SK-N-MC (cell line): Measurements from ENCODE around the gene BTNL3.

Source experiments
- DNase-seq: peaks from one replicate; pipeline ENCODE4 v3.0.0-alpha.2; 2011; ENCODE audit warnings: low read depth, low spot score
- H3K27ac ChIP-seq: fragments of 200-600 bp; sonication (generic); 2 replicates; pipeline ENCODE4 v1.5.1; 2016; ENCODE audit warnings: mixed run types
- H3K36me3 ChIP-seq: fragments of 200-600 bp; sonication (generic); 2 replicates; pipeline ENCODE4 v1.6.1; 2017; ENCODE audit warnings: antibody characterized with exemption, low read length, mixed read lengths; ENCODE audit not compliant: insufficient read depth
- H3K4me3 ChIP-seq: fragments of 200-600 bp; sonication (generic); 2 replicates; pipeline ENCODE4 v1.5.1; 2016
- H3K9ac ChIP-seq: fragments of 200-600 bp; sonication (generic); 2 replicates; pipeline ENCODE4 v1.8.0; 2017; ENCODE audit warnings: mixed run types, mixed read lengths; ENCODE audit not compliant: insufficient read length
- H3K9me3 ChIP-seq: fragments of 200-600 bp; sonication (generic); 2 replicates; pipeline ENCODE4 v1.6.1; 2017; ENCODE audit warnings: low read depth, mild to moderate bottlenecking, antibody characterized with exemption, low read length, moderate library complexity, mixed read lengths
- EZH2 ChIP-seq: fragments of 200-600 bp; sonication (generic); IDR thresholded peaks from one replicate; pipeline ENCODE4 v1.6.1; 2017; ENCODE audit warnings: antibody characterized with exemption
- FOXP2 ChIP-seq: optimal IDR thresholded peaks from 2 replicates; pipeline ENCODE3; 2011; ENCODE audit warnings: mild to moderate bottlenecking, moderate library complexity; ENCODE audit not compliant: insufficient read depth; ENCODE audit errors: extremely low read length, control extremely low read depth
- POLR2AphosphoS5 ChIP-seq: IDR thresholded peaks from 2 replicates; pipeline ENCODE4 v1.6.1; 2012; ENCODE audit warnings: mild to moderate bottlenecking, low read depth, low read length, borderline replicate concordance

The BTNL3 gene

DNA sequence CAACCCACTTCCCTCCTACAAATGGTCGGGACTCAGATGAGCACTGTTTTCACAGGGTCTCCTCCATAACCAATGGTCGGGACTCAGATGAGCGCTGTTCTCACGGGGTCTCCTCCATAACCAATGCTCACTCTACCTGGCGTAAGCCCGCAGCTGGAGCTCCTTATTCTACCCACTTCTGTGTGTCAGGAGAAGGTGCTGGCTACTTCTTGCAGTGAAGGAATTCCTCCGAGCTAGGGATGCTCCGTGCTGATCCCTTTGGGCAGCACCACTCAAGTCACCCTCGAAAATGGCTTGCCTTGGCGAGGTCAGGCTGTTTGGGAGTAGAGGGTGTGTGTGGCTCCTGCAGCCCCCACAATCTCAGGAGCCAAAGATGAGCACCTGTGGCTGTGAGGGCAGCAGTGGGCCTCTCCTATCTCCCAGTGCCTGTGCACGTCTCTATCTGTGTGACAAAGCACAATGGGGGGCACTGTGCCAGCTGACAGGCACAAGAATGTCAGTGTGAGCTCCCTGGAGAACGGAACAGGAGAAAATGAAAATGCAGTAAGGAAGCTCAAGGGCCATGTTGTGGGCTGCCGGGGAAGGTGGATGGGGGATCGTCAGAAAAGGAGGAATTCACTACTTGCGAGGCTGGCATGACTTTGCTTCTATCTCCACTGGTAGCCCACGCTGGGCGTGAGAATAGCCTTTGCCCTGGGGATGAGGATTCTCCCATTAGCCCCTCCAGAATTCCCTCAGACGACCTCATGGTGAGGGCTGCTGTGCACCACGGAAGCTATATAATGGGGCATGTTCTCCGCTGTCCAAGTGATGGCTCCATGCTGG lies 47.6 kb downstream of the BTNL3 start:
- Histone ChIP-seq H3K9me3 (no peaks in the 10 kb centered on the region), H3K9ac (no peak overlapping the region), H3K4me3 (no peak overlapping the region), H3K36me3 (no peaks in the 10 kb centered on the region), H3K27ac (no peak overlapping the region)
- TF ChIP-seq FOXP2 (no peak), POLR2AphosphoS5 (no peak), EZH2 (no peak)
- no peak for DNase-seq

DNA sequence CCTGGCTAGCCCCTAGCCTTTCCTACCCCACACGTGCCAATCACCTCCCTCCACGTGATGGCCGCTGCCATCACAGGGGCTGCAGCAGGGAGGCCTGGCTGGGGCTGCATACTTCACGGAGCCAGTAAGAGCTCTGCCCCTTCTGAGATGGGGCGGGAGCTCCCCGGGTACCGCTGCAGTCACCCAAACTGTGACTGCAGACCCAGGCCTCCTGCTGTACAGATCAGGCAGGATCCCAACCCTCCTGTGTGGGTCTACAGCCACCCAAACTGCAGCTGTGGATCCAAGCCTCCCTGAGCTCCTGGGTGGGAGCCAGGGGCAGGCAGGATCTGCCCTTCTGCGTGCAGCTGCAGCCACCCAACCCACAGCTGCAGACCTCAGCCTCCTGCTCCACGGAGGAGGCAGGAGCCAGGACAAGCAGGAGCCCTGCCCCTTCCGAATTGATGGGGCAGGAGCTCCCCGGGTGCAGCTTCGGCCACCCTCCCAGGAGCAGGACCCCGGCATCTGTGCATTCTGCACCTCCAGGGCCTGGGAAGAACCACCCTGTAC lies 48.2 kb downstream of the BTNL3 start:
- H3K9ac ChIP-seq, result no peak overlapping the region
- H3K4me3 ChIP-seq, result no peak overlapping the region
- no peak for DNase-seq
- H3K27ac ChIP-seq, result no peak overlapping the region
- no peaks in the 10 kb centered on the region for H3K36me3 ChIP-seq
- TF ChIP-seq FOXP2 (no peak), POLR2AphosphoS5 (no peak), EZH2 (no peak)
- no peaks in the 10 kb centered on the region for H3K9me3 ChIP-seq

DNA sequence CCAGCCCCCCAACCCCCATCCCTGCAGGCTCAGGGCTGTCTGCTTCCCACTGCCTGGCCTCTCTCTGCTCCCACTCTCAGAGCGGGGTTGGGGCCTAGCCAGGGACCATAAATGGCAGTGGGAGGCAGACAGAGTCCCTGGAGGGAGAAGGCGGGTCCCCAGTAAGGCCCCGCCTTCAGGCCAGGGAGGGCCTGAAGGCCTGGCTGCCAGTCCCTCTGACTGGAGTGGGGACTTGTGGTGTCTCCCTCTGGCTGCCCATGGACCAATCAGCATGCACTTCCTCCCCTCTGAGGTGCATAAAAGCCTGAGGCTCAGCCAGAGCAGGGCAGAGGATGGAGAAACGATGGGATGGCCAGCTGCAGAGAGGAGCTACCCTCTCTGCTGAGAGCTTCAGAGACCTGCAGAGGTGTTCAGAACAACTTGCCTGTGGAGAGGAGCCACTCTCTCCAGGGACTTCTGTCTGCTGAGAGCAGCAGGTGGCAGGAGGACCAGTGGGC lies 48.8 kb downstream of the BTNL3 start:
- H3K27ac ChIP-seq, result no peak overlapping the region
- DNase-seq, result no peak
- H3K9ac ChIP-seq, result no peak overlapping the region
- no peak overlapping the region for H3K4me3 ChIP-seq
- no peak for TF ChIP-seq POLR2AphosphoS5
- TF ChIP-seq EZH2, result no peak
- TF ChIP-seq FOXP2, result no peak
- no peaks in the 10 kb centered on the region for H3K36me3 ChIP-seq
- no peaks in the 10 kb centered on the region for H3K9me3 ChIP-seq

DNA sequence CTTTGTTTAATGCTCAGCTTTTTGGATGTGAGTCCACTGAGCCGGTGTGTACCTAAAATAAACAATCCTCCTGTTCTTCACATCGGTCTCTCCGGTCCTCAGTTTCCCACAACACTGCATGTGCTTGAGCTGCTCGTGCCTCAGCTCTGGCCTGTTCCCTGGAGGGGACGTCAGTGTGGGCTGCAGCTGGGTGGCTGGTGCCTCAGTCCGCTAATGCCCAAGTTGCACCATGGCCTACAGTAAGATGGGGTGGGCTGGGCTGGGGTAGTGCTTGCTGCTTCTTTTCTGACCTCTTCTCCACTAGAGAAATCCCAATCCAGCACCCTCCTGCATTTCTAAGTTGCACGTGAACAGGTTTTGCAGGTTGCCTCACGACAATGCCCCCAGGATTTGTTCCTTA lies 50.8 kb downstream of the BTNL3 start:
- no peak overlapping the region for H3K4me3 ChIP-seq
- no peaks in the 10 kb centered on the region for H3K9me3 ChIP-seq
- H3K9ac ChIP-seq, result no peak overlapping the region
- no peak for TF ChIP-seq POLR2AphosphoS5
- TF ChIP-seq FOXP2, result no peak
- no peak for TF ChIP-seq EZH2
- H3K36me3 ChIP-seq, result no peaks in the 10 kb centered on the region
- no peak overlapping the region for H3K27ac ChIP-seq
- DNase-seq, result no peak

DNA sequence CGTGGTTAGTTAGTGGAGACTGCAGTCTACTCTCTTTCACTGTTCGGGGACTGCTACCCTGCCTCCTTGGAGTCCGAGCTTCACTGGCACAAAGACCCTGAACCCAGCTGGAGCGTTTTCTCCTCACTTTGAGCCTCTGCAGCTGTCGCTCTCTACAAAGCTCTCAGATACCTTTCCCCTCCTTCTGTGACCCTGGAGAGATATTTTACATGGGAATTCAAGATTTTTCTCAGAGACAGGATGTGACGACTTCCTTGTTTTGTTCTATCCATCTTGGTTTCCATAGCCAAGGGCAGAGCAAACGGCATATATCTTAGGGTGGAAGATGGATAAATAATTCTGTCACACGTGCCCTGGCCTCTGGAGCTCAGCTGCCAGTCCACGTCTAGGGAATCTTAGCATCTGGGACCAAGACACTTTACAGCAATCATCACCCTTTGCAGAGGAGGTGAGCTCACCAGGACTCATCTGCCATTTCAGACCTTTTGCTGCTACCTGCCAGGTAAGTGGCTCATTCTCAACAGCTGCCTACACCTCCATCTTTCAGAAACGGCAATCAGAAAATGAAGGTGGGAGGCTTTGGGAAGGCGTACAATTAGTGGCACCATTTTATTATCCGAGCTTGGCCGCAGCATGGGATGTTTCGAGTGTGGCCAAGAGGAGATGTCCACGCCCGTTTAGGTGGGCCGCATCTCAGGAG lies 51.4 kb downstream of the BTNL3 start, which contains the start of gene BTNL9:
TSS of gene BTNL9 (plus strand) at position 336 of the 700 bp plus-strand sequence. CDS start 5,224 bp downstream, outside the sequence.
- DNase-seq, result no peak
- Histone ChIP-seq H3K9ac (no peak within 1 kb of the TSS), H3K9me3 (no peaks in the 10 kb centered on the region), H3K27ac (no peak within 1 kb of the TSS), H3K4me3 (no peak within 1 kb of the TSS), H3K36me3 (no peaks in the 10 kb centered on the region)
- TF ChIP-seq FOXP2 (no peak), POLR2AphosphoS5 (no peak), EZH2 (no peak)

DNA sequence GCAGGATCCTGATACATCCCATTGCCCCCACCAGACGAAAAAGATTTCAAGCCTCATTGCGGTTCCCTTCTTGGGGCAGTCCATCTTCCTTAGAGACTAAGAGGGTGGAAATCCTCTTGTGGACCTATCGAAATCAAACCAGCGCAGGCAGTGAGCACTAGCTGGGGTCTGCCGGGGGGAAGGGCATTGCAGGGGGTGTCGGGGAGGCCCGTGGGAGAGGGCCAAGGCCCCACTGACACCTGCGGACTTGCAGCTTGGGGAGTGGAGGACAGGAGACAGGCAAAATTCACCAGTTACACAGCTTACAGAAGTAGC lies 51.9 kb downstream of the BTNL3 start:
- no peak overlapping the region for H3K4me3 ChIP-seq
- TF ChIP-seq POLR2AphosphoS5 (no peak), EZH2 (no peak), FOXP2 (no peak)
- DNase-seq, result no peak
- H3K9me3 ChIP-seq, result no peaks in the 10 kb centered on the region
- H3K9ac ChIP-seq, result no peak overlapping the region
- H3K27ac ChIP-seq, result no peak overlapping the region
- H3K36me3 ChIP-seq, result no peaks in the 10 kb centered on the region

DNA sequence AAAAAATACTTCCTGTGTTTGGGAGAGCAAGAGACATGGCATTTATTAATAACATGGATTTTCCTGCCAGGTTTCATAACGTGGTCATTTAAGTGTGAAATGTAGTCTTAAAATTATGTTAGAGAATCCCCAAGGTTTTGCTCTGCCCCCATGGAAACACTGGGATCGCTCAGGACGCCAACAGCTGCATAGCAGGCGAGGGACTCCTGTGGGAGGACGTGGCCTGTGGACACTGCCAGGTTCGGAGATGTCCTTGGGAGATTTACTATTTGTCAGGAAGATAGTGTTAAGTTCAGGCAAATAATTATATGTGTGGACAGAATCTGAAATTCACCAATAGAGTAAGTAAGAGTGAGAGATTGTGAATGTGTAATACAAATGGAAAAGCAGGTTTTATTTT lies 52.4 kb downstream of the BTNL3 start:
- no peak overlapping the region for H3K27ac ChIP-seq

GRCh38 chr5:181042036-181042713 lies 53.5 kb downstream of the BTNL3 start:
- H3K27ac ChIP-seq, result no peak overlapping the region
- H3K36me3 ChIP-seq, result no peaks in the 10 kb centered on the region
- H3K9me3 ChIP-seq, result no peaks in the 10 kb centered on the region
- no peak overlapping the region for H3K9ac ChIP-seq
- H3K4me3 ChIP-seq, result no peak overlapping the region
- TF ChIP-seq POLR2AphosphoS5, result no peak
- TF ChIP-seq EZH2, result no peak
- TF ChIP-seq FOXP2, result no peak
- no peak for DNase-seq

More for the DNA sequence above, 52.4 kb downstream of the BTNL3 start:
- Histone ChIP-seq H3K4me3 (no peak overlapping the region), H3K9me3 (no peaks in the 10 kb centered on the region), H3K9ac (no peak overlapping the region), H3K36me3 (no peaks in the 10 kb centered on the region)
- DNase-seq, result no peak
- no peak for TF ChIP-seq EZH2
- TF ChIP-seq FOXP2, result no peak
- TF ChIP-seq POLR2AphosphoS5, result no peak
